Measurements from ENCODE around the gene UBE2I.

GRCh38 chr16:1272453-1273198 is 36.8 kb upstream of the UBE2I start:
- no peak for TF ChIP-seq CTCF (IDR thresholded peaks at IDR 0.05)
- no peak for TF ChIP-seq POLR2A (IDR thresholded peaks at IDR 0.05)

Data from transverse colon (tissue), 3 donors.